IMR-90 (cell line): ENCODE data around the gene SCFD2. TPM values are rescaled to one million over a fixed set of nuclear protein-coding genes. Genes with fewer than 3 reads are reported as not detected.
A peak's percentile ranks its signal among the peaks of the same experiment; 100 is the strongest.

Experiments used
- ATAC-seq: fragments of 200-7000 bp; cut with Tn5 transposase; 2 replicates; pipeline ENCODE4 v1.9.1; 2020; ENCODE audit warnings: low read depth, mild to moderate bottlenecking, moderate library complexity
- BruUV-seq: library from RNA; stranded (reverse); fragments of 400-500 nt; replicated peaks from 2 replicates; lab custom pipeline; 2021; lab: Mats Ljungman, UMichigan
- CTCF ChIA-PET: fragments of 300-600 bp; formaldehyde crosslinking; extraction: SDS; loops from one replicate; lab custom pipeline; 2021; ENCODE audit warnings: antibody characterized with exemption; lab: Yijun Ruan, JAX
- POLR2A ChIA-PET: fragments of 300-600 bp; sonication (Branson Sonifier 250); formaldehyde crosslinking; loops from one replicate; lab custom pipeline; 2022; ENCODE audit warnings: antibody characterized with exemption; ENCODE audit not compliant: unreplicated experiment; lab: Charles Lee
- DNase-seq: peaks from one replicate; pipeline ENCODE4 v3.0.0; 2013
- H2AFZ ChIP-seq: replicated peaks from 2 replicates; pipeline ENCODE3; 2013; ENCODE audit warnings: low read length, mild to moderate bottlenecking; ENCODE audit not compliant: poor library complexity
- H2AK5ac ChIP-seq: 2 replicates; pipeline ENCODE4 v1.6.1; 2013; ENCODE audit warnings: low read depth, low read length, inconsistent platforms
- H2AK9ac ChIP-seq: replicated peaks from 2 replicates; pipeline ENCODE3; 2013; ENCODE audit warnings: mild to moderate bottlenecking, low read depth, low read length, moderate library complexity; ENCODE audit not compliant: poor library complexity
- H2BK120ac ChIP-seq: 2 replicates; pipeline ENCODE4 v1.6.1; 2013; ENCODE audit warnings: low read depth, low read length, inconsistent platforms
- H2BK15ac ChIP-seq: 3 replicates; pipeline ENCODE4 v1.6.1; 2013; ENCODE audit warnings: low read depth, low read length, inconsistent platforms
- H2BK20ac ChIP-seq: 2 replicates; pipeline ENCODE4 v1.6.1; 2013; ENCODE audit warnings: low read depth, mild to moderate bottlenecking, inconsistent platforms, low read length, moderate library complexity
- H2BK5ac ChIP-seq: 2 replicates; pipeline ENCODE4 v1.6.1; 2013; ENCODE audit warnings: mild to moderate bottlenecking, low read depth, low read length, inconsistent platforms; ENCODE audit not compliant: poor library complexity, severe bottlenecking
- H3K14ac ChIP-seq: replicated peaks from 2 replicates; pipeline ENCODE4 v1.6.1; 2013; ENCODE audit warnings: low read depth, low read length, inconsistent platforms
- H3K18ac ChIP-seq: 2 replicates; pipeline ENCODE4 v1.6.1; 2013; ENCODE audit warnings: low read depth, low read length, control low read depth
- H3K23ac ChIP-seq: 2 replicates; pipeline ENCODE4 v1.6.1; 2013; ENCODE audit warnings: low read depth, low read length, inconsistent platforms
- H3K27ac ChIP-seq: 2 replicates; pipeline ENCODE4 v1.5.1; 2013; ENCODE audit warnings: mild to moderate bottlenecking, control low read depth, low read length; ENCODE audit not compliant: insufficient read depth
- H3K27me3 ChIP-seq: 2 replicates; pipeline ENCODE4 v1.6.1; 2013; ENCODE audit warnings: low read length; ENCODE audit not compliant: control insufficient read depth, insufficient read depth
- H3K36me3 ChIP-seq: 2 replicates; pipeline ENCODE4 v1.6.1; 2013; ENCODE audit warnings: low read length, mixed read lengths; ENCODE audit not compliant: control insufficient read depth, insufficient read depth
- H3K4ac ChIP-seq: 2 replicates; pipeline ENCODE4 v1.6.1; 2013; ENCODE audit warnings: low read depth, low read length, inconsistent platforms
- H3K4me1 ChIP-seq: 2 replicates; pipeline ENCODE4 v1.6.1; 2013; ENCODE audit warnings: low read length, mixed read lengths; ENCODE audit not compliant: control insufficient read depth, insufficient read depth
- H3K4me2 ChIP-seq: 2 replicates; pipeline ENCODE4 v1.6.1; 2013; ENCODE audit warnings: low read depth, mild to moderate bottlenecking, control low read depth, low read length, moderate library complexity
- H3K4me3 ChIP-seq: 2 replicates; pipeline ENCODE4 v1.5.1; 2013; ENCODE audit warnings: low read depth, mild to moderate bottlenecking, control low read depth, low read length, moderate library complexity; ENCODE audit not compliant: insufficient read depth
- H3K56ac ChIP-seq: 2 replicates; pipeline ENCODE4 v1.6.1; 2013; ENCODE audit warnings: low read length, inconsistent platforms; ENCODE audit not compliant: insufficient read depth; ENCODE audit errors: extremely low read depth
- H3K79me1 ChIP-seq, 2 experiments: 2 replicates each; pipeline ENCODE4 v1.6.1; 2013; ENCODE audit warnings: low read length in 2 of 2, inconsistent platforms in 1 of 2, low read depth in 1 of 2
- H3K9ac ChIP-seq: 2 replicates; pipeline ENCODE4 v1.6.1; 2013; ENCODE audit warnings: low read depth, low read length, control low read depth
- H3K9me1 ChIP-seq: 2 replicates; pipeline ENCODE4 v1.6.1; 2013; ENCODE audit warnings: low read length, inconsistent platforms; ENCODE audit not compliant: insufficient read depth
- H3K9me3 ChIP-seq: 2 replicates; pipeline ENCODE4 v1.6.1; 2013; ENCODE audit warnings: low read length; ENCODE audit not compliant: control insufficient read depth, insufficient read depth
- H4K20me1 ChIP-seq: 2 replicates; pipeline ENCODE4 v1.6.1; 2013; ENCODE audit warnings: low read length, inconsistent platforms; ENCODE audit not compliant: insufficient read depth
- H4K5ac ChIP-seq: 2 replicates; pipeline ENCODE4 v1.6.1; 2013; ENCODE audit warnings: mild to moderate bottlenecking, low read depth, low read length, control low read depth
- H4K8ac ChIP-seq, 2 experiments: 2 replicates each; pipeline ENCODE4 v1.6.1; 2013; ENCODE audit warnings: low read depth in 2 of 2, low read length in 2 of 2, control low read depth in 1 of 2, inconsistent platforms in 1 of 2
- H4K91ac ChIP-seq: 2 replicates; pipeline ENCODE4 v1.6.1; 2013; ENCODE audit warnings: low read depth, low read length, inconsistent platforms; ENCODE audit not compliant: insufficient read depth
- BHLHE40 ChIP-seq: fragments of 150-350 bp; IDR thresholded peaks from 2 replicates; pipeline ENCODE4 v1.6.1; 2016; ENCODE audit warnings: mild to moderate bottlenecking, low read depth, low read length
- CEBPB ChIP-seq: IDR thresholded peaks from 2 replicates; pipeline ENCODE4 v1.6.1; 2012; ENCODE audit warnings: low read depth, low read length, improper control_type of control experiment
- CHD1 ChIP-seq: IDR thresholded peaks from 2 replicates; pipeline ENCODE4 v1.6.1; 2012; ENCODE audit warnings: low read depth, low read length, improper control_type of control experiment
- FOS ChIP-seq: fragments of 150-350 bp; IDR thresholded peaks from 2 replicates; pipeline ENCODE4 v1.6.1; 2016; ENCODE audit warnings: low read depth, low read length
- MAFK ChIP-seq: IDR thresholded peaks from 2 replicates; pipeline ENCODE4 v1.6.1; 2012; ENCODE audit warnings: low read depth, low read length, improper control_type of control experiment
- MAZ ChIP-seq: IDR thresholded peaks from 2 replicates; pipeline ENCODE4 v1.6.1; 2012; ENCODE audit warnings: low read depth, mild to moderate bottlenecking, low read length, improper control_type of control experiment, moderate library complexity, borderline replicate concordance
- MXI1 ChIP-seq: IDR thresholded peaks from 2 replicates; pipeline ENCODE4 v1.6.1; 2012; ENCODE audit warnings: low read depth, mild to moderate bottlenecking, low read length, moderate library complexity, borderline replicate concordance
- NFE2L2 ChIP-seq: fragments of 150-350 bp; IDR thresholded peaks from 2 replicates; pipeline ENCODE4 v1.6.1; 2016; ENCODE audit warnings: low read depth, mild to moderate bottlenecking, low read length
- POLR2A ChIP-seq: IDR thresholded peaks from 2 replicates; pipeline ENCODE4 v1.6.1; 2012; ENCODE audit warnings: mild to moderate bottlenecking, low read depth, low read length
- RAD21 ChIP-seq: IDR thresholded peaks from 2 replicates; pipeline ENCODE4 v1.6.1; 2012; ENCODE audit warnings: low read length, improper control_type of control experiment
- RCOR1 ChIP-seq: IDR thresholded peaks from 2 replicates; pipeline ENCODE4 v1.6.1; 2012; ENCODE audit warnings: mild to moderate bottlenecking, low read length, improper control_type of control experiment; ENCODE audit not compliant: insufficient replicate concordance
- RFX5 ChIP-seq: IDR thresholded peaks from 2 replicates; pipeline ENCODE4 v1.8.0; 2012; ENCODE audit warnings: low read depth, mild to moderate bottlenecking, low read length, moderate library complexity
- SMC3 ChIP-seq: fragments of 150-350 bp; IDR thresholded peaks from 2 replicates; pipeline ENCODE4 v1.6.1; 2016; ENCODE audit warnings: low read depth, mild to moderate bottlenecking, antibody characterized with exemption, low read length, moderate library complexity
- dilution Hi-C: fragments of 300-500 bp; cut with HindIII; formaldehyde crosslinking; loops from one replicate; pipeline ENCODE4 v1.14.3; 2018; ENCODE audit warnings: low sequenced_read_pairs; ENCODE audit not compliant: unreplicated experiment
- in situ Hi-C: fragments of 300-500 bp; cut with MboI; formaldehyde crosslinking; loops from 3 replicates; pipeline ENCODE4 v1.14.3; 2019; ENCODE audit warnings: low sequenced_read_pairs, inconsistent platforms, mixed read lengths
- intact Hi-C: fragments of 100-400 bp; cut with micrococcal nuclease; formaldehyde crosslinking; loops from 2 replicates; pipeline ENCODE4 v1.10.0; 2022
- polyA plus RNA-seq, 3 experiments: library from polyadenylated mRNA; depleted of rRNA; stranded (reverse); fragments of >200 nt; gene quantifications; 2 replicates each; pipeline ENCODE4 v1.2.3, GENCODE V29; 2012; ENCODE audit warnings: low replicate concordance in 1 of 3
- total RNA-seq: library from RNA; depleted of rRNA; stranded (reverse); fragments of >200 nt; gene quantifications from 2 replicates; pipeline ENCODE4 v1.2.3, GENCODE V29; 2012
- TF ChIP-seq, protein P1 (sequence below): fragments of 150-350 bp; IDR thresholded peaks from 2 replicates; pipeline ENCODE4 v1.6.1; 2016; ENCODE audit warnings: low read depth, mild to moderate bottlenecking, low read length, moderate library complexity, borderline replicate concordance
- TF ChIP-seq, protein P2 (sequence below): fragments of 150-350 bp; IDR thresholded peaks from 2 replicates; pipeline ENCODE4 v1.6.1; 2017; ENCODE audit warnings: mild to moderate bottlenecking, antibody characterized with exemption, low read length, low read depth
- TF ChIP-seq, protein P3 (sequence below): conservative IDR thresholded peaks from 2 replicates; pipeline ENCODE4 v1.5.1; 2012; ENCODE audit warnings: mild to moderate bottlenecking, low read depth, low read length, improper control_type of control experiment

SCFD2 gene
- total and polyA plus RNA-seq, 2 of the 4 experiments (the other 2 are of a cell fraction): 18.9 to 62.4 TPM

DNA sequence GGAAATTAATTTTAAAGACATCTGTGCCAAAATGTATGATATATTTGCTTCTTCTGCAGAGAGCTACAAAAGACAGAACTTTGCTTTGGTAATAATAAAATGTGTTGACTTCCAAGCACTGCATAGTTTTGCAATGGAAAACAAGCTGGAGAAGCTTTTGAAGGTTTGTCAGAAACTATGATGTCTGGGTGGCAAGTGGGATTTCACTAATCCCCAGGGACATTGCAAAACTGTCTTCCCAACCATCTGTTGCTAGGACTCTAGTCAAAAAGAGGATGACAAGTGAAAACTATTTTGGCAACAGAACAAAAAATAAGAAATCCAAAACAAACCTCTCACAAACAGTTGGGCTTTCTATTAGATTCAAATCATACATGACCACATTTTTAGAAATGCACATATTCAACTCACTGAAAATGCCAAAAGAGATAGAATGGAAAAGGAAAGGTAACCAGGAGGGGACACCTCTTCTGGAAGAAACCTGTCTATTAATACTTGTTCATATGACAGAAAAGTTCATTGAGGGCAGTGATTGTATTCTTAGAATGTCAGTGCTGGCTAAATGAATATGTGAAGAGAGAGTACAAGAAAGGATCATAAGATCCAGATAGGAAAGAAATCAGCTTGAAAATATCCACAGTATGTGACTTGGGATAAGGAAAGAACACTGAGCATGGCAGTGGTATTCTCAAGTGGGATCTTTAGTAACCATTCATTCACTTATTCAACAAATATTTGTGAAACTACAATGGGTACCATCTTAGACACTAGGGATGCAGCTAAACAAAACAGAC, 275.7 kb downstream of the SCFD2 start:
- H4K91ac ChIP-seq: no peak overlapping the region
- BruUV-seq: no TSS peak
- no peaks in the 10 kb centered on the region for H3K27me3 ChIP-seq
- no peaks in the 10 kb centered on the region for H3K4me1 ChIP-seq
- no peak overlapping the region for H2BK15ac ChIP-seq
- no peak overlapping the region for H3K4me2 ChIP-seq
- H3K9ac ChIP-seq: no peak overlapping the region
- no peak overlapping the region for H2BK120ac ChIP-seq
- H2AFZ ChIP-seq: no peak overlapping the region
- intact Hi-C loops: no loop called here
- no peaks in the 10 kb centered on the region for H3K9me1 ChIP-seq
- no peak overlapping the region for H3K4me3 ChIP-seq
- no peak overlapping the region for H2BK5ac ChIP-seq
- H3K14ac ChIP-seq: no peak overlapping the region
- H2BK20ac ChIP-seq: no peak overlapping the region
- dilution Hi-C loops: no loop called here
- H4K8ac ChIP-seq: no peak overlapping the region
- no peak overlapping the region for H3K4ac ChIP-seq
- no peak overlapping the region for H3K27ac ChIP-seq
- in situ Hi-C loops: no loop called here
- no peaks in the 10 kb centered on the region for H3K36me3 ChIP-seq
- no peaks in the 10 kb centered on the region for H4K20me1 ChIP-seq
- DNase-seq (no peak), ATAC-seq (peak; percentile 21; the same call in 1 of the 2 replicates)
- no peak overlapping the region for H4K5ac ChIP-seq
- no peak overlapping the region for H3K18ac ChIP-seq
- no peaks in the 10 kb centered on the region for H3K9me3 ChIP-seq
- POLR2A ChIA-PET: no interaction called here
- H3K23ac ChIP-seq: no peak overlapping the region
- no peaks in the 10 kb centered on the region; a peak in 1 of 4 replicates for H3K79me1 ChIP-seq
- no peak overlapping the region for H2AK5ac ChIP-seq
- no peak overlapping the region for H2AK9ac ChIP-seq
- no peak overlapping the region for H3K56ac ChIP-seq
- CTCF ChIA-PET: no interaction called here
- no peak for TF ChIP-seq SMC3
- no peak for TF ChIP-seq RFX5
- TF ChIP-seq, protein P1, sequence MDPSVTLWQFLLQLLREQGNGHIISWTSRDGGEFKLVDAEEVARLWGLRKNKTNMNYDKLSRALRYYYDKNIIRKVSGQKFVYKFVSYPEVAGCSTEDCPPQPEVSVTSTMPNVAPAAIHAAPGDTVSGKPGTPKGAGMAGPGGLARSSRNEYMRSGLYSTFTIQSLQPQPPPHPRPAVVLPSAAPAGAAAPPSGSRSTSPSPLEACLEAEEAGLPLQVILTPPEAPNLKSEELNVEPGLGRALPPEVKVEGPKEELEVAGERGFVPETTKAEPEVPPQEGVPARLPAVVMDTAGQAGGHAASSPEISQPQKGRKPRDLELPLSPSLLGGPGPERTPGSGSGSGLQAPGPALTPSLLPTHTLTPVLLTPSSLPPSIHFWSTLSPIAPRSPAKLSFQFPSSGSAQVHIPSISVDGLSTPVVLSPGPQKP: no peak
- TF ChIP-seq MXI1: no peak
- no peak for TF ChIP-seq CEBPB
- TF ChIP-seq, protein P2, sequence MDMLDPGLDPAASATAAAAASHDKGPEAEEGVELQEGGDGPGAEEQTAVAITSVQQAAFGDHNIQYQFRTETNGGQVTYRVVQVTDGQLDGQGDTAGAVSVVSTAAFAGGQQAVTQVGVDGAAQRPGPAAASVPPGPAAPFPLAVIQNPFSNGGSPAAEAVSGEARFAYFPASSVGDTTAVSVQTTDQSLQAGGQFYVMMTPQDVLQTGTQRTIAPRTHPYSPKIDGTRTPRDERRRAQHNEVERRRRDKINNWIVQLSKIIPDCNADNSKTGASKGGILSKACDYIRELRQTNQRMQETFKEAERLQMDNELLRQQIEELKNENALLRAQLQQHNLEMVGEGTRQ: no peak
- TF ChIP-seq RAD21: no peak
- TF ChIP-seq BHLHE40: no peak
- TF ChIP-seq CHD1: no peak
- TF ChIP-seq MAFK: no peak
- TF ChIP-seq POLR2A: no peak
- TF ChIP-seq FOS: no peak
- no peak for TF ChIP-seq MAZ
- TF ChIP-seq, protein P3, sequence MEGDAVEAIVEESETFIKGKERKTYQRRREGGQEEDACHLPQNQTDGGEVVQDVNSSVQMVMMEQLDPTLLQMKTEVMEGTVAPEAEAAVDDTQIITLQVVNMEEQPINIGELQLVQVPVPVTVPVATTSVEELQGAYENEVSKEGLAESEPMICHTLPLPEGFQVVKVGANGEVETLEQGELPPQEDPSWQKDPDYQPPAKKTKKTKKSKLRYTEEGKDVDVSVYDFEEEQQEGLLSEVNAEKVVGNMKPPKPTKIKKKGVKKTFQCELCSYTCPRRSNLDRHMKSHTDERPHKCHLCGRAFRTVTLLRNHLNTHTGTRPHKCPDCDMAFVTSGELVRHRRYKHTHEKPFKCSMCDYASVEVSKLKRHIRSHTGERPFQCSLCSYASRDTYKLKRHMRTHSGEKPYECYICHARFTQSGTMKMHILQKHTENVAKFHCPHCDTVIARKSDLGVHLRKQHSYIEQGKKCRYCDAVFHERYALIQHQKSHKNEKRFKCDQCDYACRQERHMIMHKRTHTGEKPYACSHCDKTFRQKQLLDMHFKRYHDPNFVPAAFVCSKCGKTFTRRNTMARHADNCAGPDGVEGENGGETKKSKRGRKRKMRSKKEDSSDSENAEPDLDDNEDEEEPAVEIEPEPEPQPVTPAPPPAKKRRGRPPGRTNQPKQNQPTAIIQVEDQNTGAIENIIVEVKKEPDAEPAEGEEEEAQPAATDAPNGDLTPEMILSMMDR: no peak
- no peak for TF ChIP-seq RCOR1
- no peak for TF ChIP-seq NFE2L2
